HepG2 (cell line): ENCODE measurements around the gene NDRG3.

Experiments
- FOXA3 ChIP-seq: IDR thresholded peaks from 2 replicates; pipeline ENCODE4 v1.6.1; 2016; ENCODE audit warnings: missing genetic modification reagents, missing compliant biosample characterization
- PHF8 ChIP-seq: sonication (generic); formaldehyde crosslinking; IDR thresholded peaks from 2 replicates; pipeline ENCODE4 v1.5.0; 2020; ENCODE audit warnings: missing genetic modification reagents
- POLR2AphosphoS5 ChIP-seq: IDR thresholded peaks from 2 replicates; pipeline ENCODE4 v1.6.1; 2012; ENCODE audit warnings: low read depth, low read length
- TAF15 ChIP-seq: fragments of 200-400 bp; formaldehyde crosslinking; IDR thresholded peaks from one replicate; pipeline ENCODE4 v1.6.1; 2018; ENCODE audit warnings: mild to moderate bottlenecking, low read depth, low read length; ENCODE audit not compliant: poor library complexity, severe bottlenecking
- TARDBP ChIP-seq: sonication (generic); formaldehyde crosslinking; IDR thresholded peaks from 2 replicates; pipeline ENCODE4 v1.8.0; 2022; ENCODE audit warnings: mild to moderate bottlenecking, missing genetic modification reagents
- ZNF3 ChIP-seq: IDR thresholded peaks from 2 replicates; pipeline ENCODE4 v1.7.0; 2017; ENCODE audit warnings: inconsistent platforms
- ZNF644 ChIP-seq: IDR thresholded peaks from 2 replicates; pipeline ENCODE4 v1.6.1; 2016; ENCODE audit warnings: low read depth
- TF ChIP-seq, protein P1 (sequence below): sonication (generic); formaldehyde crosslinking; IDR thresholded peaks from 2 replicates; pipeline ENCODE4 v1.5.0; 2020; ENCODE audit warnings: mild to moderate bottlenecking, missing genetic modification reagents, moderate library complexity
- TF ChIP-seq, protein P2 (sequence below): sonication (generic); formaldehyde crosslinking; IDR thresholded peaks from 2 replicates; pipeline ENCODE4 v1.4.0; 2020; ENCODE audit warnings: mild to moderate bottlenecking, missing genetic modification reagents

DNA sequence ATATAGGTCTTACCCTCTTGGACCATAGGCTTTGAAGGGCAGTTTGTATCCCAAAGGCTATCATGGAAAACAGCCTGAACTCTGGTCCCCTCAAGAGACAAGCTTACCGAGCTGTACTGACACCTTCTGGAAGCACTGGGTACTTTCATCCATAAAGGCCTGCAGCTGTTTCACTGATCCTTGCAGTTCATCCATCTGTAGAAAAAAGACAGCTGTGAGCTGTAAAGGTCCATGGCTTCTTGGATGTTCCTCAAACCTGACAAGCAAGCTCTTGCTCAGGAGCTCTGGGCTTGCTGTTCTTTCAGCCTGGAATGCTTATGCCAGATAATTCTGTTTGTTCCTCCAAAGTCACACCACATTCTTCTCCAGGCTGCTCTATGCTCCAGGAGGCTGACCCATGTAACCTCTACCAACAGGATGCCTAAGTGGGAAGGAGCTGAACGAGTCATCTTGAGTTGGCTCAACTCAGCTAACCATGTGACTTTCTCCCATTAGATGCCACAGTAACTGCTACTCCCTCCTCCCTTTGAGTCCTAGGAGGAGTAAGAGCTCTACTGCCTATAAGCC lies 8.8 kb upstream of the NDRG3 start:
- TF ChIP-seq, protein P1, sequence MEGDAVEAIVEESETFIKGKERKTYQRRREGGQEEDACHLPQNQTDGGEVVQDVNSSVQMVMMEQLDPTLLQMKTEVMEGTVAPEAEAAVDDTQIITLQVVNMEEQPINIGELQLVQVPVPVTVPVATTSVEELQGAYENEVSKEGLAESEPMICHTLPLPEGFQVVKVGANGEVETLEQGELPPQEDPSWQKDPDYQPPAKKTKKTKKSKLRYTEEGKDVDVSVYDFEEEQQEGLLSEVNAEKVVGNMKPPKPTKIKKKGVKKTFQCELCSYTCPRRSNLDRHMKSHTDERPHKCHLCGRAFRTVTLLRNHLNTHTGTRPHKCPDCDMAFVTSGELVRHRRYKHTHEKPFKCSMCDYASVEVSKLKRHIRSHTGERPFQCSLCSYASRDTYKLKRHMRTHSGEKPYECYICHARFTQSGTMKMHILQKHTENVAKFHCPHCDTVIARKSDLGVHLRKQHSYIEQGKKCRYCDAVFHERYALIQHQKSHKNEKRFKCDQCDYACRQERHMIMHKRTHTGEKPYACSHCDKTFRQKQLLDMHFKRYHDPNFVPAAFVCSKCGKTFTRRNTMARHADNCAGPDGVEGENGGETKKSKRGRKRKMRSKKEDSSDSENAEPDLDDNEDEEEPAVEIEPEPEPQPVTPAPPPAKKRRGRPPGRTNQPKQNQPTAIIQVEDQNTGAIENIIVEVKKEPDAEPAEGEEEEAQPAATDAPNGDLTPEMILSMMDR (CRISPR knock-in tag): peak; percentile 95
- TF ChIP-seq TAF15: no peak
- TF ChIP-seq TARDBP (CRISPR knock-in tag): no peak
- no peak for TF ChIP-seq POLR2AphosphoS5
- TF ChIP-seq, protein P2, sequence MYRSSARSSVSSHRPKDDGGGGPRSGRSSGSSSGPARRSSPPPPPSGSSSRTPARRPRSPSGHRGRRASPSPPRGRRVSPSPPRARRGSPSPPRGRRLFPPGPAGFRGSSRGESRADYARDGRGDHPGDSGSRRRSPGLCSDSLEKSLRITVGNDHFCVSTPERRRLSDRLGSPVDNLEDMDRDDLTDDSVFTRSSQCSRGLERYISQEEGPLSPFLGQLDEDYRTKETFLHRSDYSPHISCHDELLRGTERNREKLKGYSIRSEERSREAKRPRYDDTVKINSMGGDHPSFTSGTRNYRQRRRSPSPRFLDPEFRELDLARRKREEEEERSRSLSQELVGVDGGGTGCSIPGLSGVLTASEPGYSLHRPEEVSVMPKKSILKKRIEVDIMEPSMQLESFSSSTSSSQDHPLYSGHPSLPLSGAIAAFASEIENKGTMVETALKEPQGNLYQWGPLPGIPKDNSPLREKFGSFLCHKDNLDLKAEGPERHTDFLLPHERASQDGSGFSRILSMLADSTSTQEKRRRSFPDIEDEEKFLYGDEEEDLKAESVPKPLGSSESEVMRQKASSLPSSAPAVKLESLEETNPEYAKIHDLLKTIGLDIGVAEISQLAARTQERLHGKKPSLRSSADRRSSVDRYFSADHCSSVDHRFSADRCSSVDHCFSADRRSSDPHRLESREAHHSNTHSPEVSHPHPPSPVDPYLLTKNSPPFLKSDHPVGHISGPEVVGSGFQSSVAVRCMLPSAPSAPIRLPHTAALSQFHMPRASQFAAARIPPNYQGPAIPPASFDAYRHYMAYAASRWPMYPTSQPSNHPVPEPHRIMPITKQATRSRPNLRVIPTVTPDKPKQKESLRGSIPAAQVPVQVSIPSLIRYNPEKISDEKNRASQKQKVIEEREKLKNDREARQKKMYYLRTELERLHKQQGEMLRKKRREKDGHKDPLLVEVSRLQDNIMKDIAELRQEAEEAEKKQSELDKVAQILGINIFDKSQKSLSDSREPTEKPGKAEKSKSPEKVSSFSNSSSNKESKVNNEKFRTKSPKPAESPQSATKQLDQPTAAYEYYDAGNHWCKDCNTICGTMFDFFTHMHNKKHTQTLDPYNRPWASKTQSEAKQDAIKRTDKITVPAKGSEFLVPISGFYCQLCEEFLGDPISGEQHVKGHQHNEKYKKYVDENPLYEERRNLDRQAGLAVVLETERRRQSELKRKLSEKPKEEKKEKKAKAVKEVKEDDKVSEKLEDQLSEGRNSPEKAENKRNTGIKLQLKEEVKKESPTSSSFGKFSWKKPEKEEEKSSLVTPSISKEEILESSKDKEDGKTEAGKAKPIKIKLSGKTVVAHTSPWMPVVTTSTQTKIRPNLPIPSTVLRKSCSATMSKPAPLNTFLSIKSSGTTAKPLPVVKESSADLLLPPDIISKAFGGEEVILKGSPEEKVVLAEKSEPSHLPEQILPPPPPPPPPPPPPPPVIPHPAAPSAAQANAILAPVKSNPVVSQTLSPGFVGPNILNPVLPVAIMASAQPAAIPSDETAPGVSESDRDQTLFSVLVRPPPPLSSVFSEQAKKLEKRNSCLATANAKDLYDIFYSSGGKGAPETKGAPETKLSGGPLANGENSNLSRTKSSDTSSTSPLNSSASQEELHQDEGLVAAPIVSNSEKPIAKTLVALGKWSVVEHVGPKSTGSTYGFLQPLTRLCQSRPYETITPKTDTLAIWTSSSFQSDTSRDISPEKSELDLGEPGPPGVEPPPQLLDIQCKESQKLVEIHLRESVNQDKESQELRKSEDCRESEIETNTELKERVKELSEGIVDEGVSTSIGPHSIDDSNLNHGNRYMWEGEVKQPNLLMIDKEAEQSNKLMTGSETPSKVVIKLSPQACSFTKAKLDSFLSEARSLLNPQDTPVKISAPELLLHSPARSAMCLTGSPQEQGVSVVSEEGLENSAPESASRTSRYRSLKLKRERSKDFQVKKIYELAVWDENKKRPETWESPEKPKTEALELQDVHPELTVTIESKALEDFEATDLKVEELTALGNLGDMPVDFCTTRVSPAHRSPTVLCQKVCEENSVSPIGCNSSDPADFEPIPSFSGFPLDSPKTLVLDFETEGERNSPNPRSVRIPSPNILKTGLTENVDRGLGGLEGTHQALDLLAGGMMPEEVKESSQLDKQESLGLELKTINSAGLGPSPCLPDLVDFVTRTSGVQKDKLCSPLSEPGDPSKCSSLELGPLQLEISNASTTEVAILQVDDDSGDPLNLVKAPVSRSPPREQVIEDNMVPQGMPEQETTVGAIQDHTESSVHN (CRISPR knock-in tag): 0 out of 2 replicates have a peak, but pooled peaks have one; percentile 38
- TF ChIP-seq PHF8 (CRISPR knock-in tag): no peak
- no peak for TF ChIP-seq ZNF3
- no peak for TF ChIP-seq ZNF644 (CRISPR knock-in tag)
- TF ChIP-seq FOXA3 (CRISPR knock-in tag): no peak
